GM21717 (cell line): ENCODE results near the gene ARAP2.
"Not testable (repeated sequence)": the region's sequence is repeated elsewhere in the genome, so short reads cannot be mapped to it uniquely, and the experiment has no call there.

ENCODE experiments used
- ATAC-seq: cut with Tn5 transposase; IDR thresholded peaks from one replicate; pipeline ENCODE4 v1.9.1; 2021; ENCODE audit warnings: mild to moderate bottlenecking, moderate library complexity; ENCODE audit not compliant: unreplicated experiment

Gene ARAP2

GRCh38 chr4:36187723-36188333 is 56.5 kb downstream of the ARAP2 start:
- no peak for ATAC-seq

GRCh38 chr4:36183665-36184393 is 60.5 kb downstream of the ARAP2 start:
- ATAC-seq = no peak

GRCh38 chr4:36183232-36183631 is 61.1 kb downstream of the ARAP2 start:
- no peak for ATAC-seq

GRCh38 chr4:36182315-36182714 is 62.0 kb downstream of the ARAP2 start:
- ATAC-seq = not testable (repeated sequence)

- ATAC-seq = no peak
Measured at GRCh38 chr4:36180206-36180605, 64.1 kb downstream of the ARAP2 start.

- no peak for ATAC-seq
Measured at GRCh38 chr4:36178484-36178883, 65.8 kb downstream of the ARAP2 start.

- no peak for ATAC-seq
Measured at GRCh38 chr4:36177946-36178345, 66.4 kb downstream of the ARAP2 start.

GRCh38 chr4:36174570-36174969 is 69.7 kb downstream of the ARAP2 start:
- no peak for ATAC-seq

- ATAC-seq = no peak
Measured at GRCh38 chr4:36173905-36174304, 70.4 kb downstream of the ARAP2 start.

- no peak for ATAC-seq
Measured at GRCh38 chr4:36172656-36173055, 71.7 kb downstream of the ARAP2 start.

- no peak for ATAC-seq
Measured at GRCh38 chr4:36168127-36168878, 76.0 kb downstream of the ARAP2 start.

- ATAC-seq = no peak
Measured at GRCh38 chr4:36165631-36166005, 78.7 kb downstream of the ARAP2 start.

GRCh38 chr4:36164900-36165630 is 79.2 kb downstream of the ARAP2 start:
- no peak for ATAC-seq

GRCh38 chr4:36163198-36163597 is 81.1 kb downstream of the ARAP2 start:
- ATAC-seq = no peak

- no peak for ATAC-seq
Measured at GRCh38 chr4:36159208-36159607, 85.1 kb downstream of the ARAP2 start.

GRCh38 chr4:36152735-36153134 is 91.6 kb downstream of the ARAP2 start:
- ATAC-seq = no peak

GRCh38 chr4:36142504-36142903 is 101.8 kb downstream of the ARAP2 start:
- no peak for ATAC-seq

GRCh38 chr4:36141186-36141585 is 103.1 kb downstream of the ARAP2 start:
- no peak for ATAC-seq

- no peak for ATAC-seq
Measured at GRCh38 chr4:36140421-36140820, 103.9 kb downstream of the ARAP2 start.

GRCh38 chr4:36138220-36138619 is 106.1 kb downstream of the ARAP2 start:
- no peak for ATAC-seq

GRCh38 chr4:36137336-36137735 is 107.0 kb downstream of the ARAP2 start:
- no peak for ATAC-seq
